HG02981 (cell line): ENCODE measurements around the gene CMTM7.

ENCODE experiments used
- ATAC-seq: cut with Tn5 transposase; IDR thresholded peaks from one replicate; pipeline ENCODE4 v1.9.1; 2021; ENCODE audit warnings: mild to moderate bottlenecking, moderate library complexity; ENCODE audit not compliant: unreplicated experiment

The CMTM7 gene

GRCh38 chr3:32435911-32436815 is 44.5 kb downstream of the CMTM7 start:
- no peak for ATAC-seq

GRCh38 chr3:32436816-32437189 is 45.1 kb downstream of the CMTM7 start:
- ATAC-seq: peak; percentile 35

- ATAC-seq: no peak
These were observed 46.2 kb downstream of the CMTM7 start for GRCh38 chr3:32437896-32438295.

GRCh38 chr3:32438596-32439344 is 47.1 kb downstream of the CMTM7 start:
- ATAC-seq: peak; percentile 81

- ATAC-seq: peak; percentile 20
These were observed 47.8 kb downstream of the CMTM7 start for GRCh38 chr3:32439421-32439820.

- no peak for ATAC-seq
These were observed 49.1 kb downstream of the CMTM7 start for GRCh38 chr3:32440611-32441350.

- no peak for ATAC-seq
These were observed 51.1 kb downstream of the CMTM7 start for GRCh38 chr3:32442766-32443165.

- no peak for ATAC-seq
These were observed 51.8 kb downstream of the CMTM7 start for GRCh38 chr3:32443478-32443877.

GRCh38 chr3:32447865-32448400 is 56.3 kb downstream of the CMTM7 start:
- no peak for ATAC-seq

- no peak for ATAC-seq
These were observed 57.2 kb downstream of the CMTM7 start for GRCh38 chr3:32448686-32449474.

GRCh38 chr3:32449691-32450090 is 58.0 kb downstream of the CMTM7 start:
- no peak for ATAC-seq

GRCh38 chr3:32450426-32450825 is 58.8 kb downstream of the CMTM7 start:
- ATAC-seq: no peak

- ATAC-seq: no peak
These were observed 59.5 kb downstream of the CMTM7 start for GRCh38 chr3:32450992-32451659.

- ATAC-seq: no peak
These were observed 60.4 kb downstream of the CMTM7 start for GRCh38 chr3:32452009-32452408.

GRCh38 chr3:32453346-32453745 is 61.7 kb downstream of the CMTM7 start:
- no peak for ATAC-seq

- ATAC-seq: no peak
These were observed 62.5 kb downstream of the CMTM7 start for GRCh38 chr3:32454111-32454510.

GRCh38 chr3:32454731-32455608 is 63.3 kb downstream of the CMTM7 start:
- ATAC-seq: no peak

GRCh38 chr3:32455609-32456428 is 64.2 kb downstream of the CMTM7 start:
- ATAC-seq: no peak
